K562 (cell line): ENCODE data around the gene VCAN. TPM values are rescaled to one million over a fixed set of nuclear protein-coding genes. Genes with fewer than 3 reads are reported as not detected.

Experiments
- AFF4 ChIP-seq: sonication (generic); formaldehyde crosslinking; IDR thresholded peaks from 2 replicates; pipeline ENCODE4 v1.8.0; 2023; ENCODE audit warnings: mild to moderate bottlenecking, missing genetic modification reagents
- BDP1 ChIP-seq: IDR thresholded peaks from 3 replicates; pipeline ENCODE4 v1.6.1; 2011; ENCODE audit not compliant: insufficient read length, insufficient read depth
- ETV1 ChIP-seq: fragments of 450-650 bp; conservative IDR thresholded peaks from 2 replicates; pipeline ENCODE4 v1.6.1; 2016; ENCODE audit warnings: missing genetic modification characterization, control low read depth, low read depth, missing compliant biosample characterization
- GTF2F1 ChIP-seq: IDR thresholded peaks from 2 replicates; pipeline ENCODE4 v1.6.1; 2011; ENCODE audit warnings: low read depth, low read length, improper control_type of control experiment
- MTA1 ChIP-seq: fragments of 450-650 bp; IDR thresholded peaks from 2 replicates; pipeline ENCODE4 v1.6.1; 2017; ENCODE audit warnings: borderline replicate concordance
- NFIC ChIP-seq: fragments of 450-650 bp; IDR thresholded peaks from 2 replicates; pipeline ENCODE4 v1.6.1; 2017; ENCODE audit warnings: mild to moderate bottlenecking, inconsistent platforms
- TRIM24 ChIP-seq, 2 experiments: fragments of 450-650 bp; IDR thresholded peaks; 2 replicates each; pipeline ENCODE4 v1.6.1; 2016
- polyA plus RNA-seq, 8 experiments: library from polyadenylated mRNA; depleted of rRNA in 4 of 8; stranded (reverse) in 5 of 8; unstranded in 3 of 8; fragments of >200 nt; fragmentation: Nextera tagmentation in 2 of 8; fragmentation: Illumina TruSeq in 1 of 8; extraction: Ambion mirVana in 2 of 8; extraction: Trizol in 1 of 8; gene quantifications; 2 replicates each; pipeline versions ENCODE4 v1.2.1 to v1.2.3, GENCODE V29; 2011 to 2014; ENCODE audit warnings: inconsistent platforms in 1 of 8, missing spikeins in 1 of 8
- total RNA-seq, 7 experiments: library from RNA; depleted of rRNA in 6 of 7; stranded (reverse); fragments of >200 nt in 6 of 7; fragmentation: Illumina TruSeq in 2 of 7; extraction: Trizol in 2 of 7; gene quantifications; 2 replicates each; pipeline versions ENCODE4 v1.2.1 to v1.2.3, GENCODE V29; 2011 to 2021; ENCODE audit warnings: low replicate concordance in 1 of 7
- TF ChIP-seq, protein P1 (sequence below), 2 experiments: fragments of 450-650 bp; IDR thresholded peaks; 2 replicates each; pipeline ENCODE4 v1.6.1; 2016; ENCODE audit warnings: mild to moderate bottlenecking in 2 of 2, borderline replicate concordance in 1 of 2, low read depth in 1 of 2, moderate library complexity in 1 of 2

VCAN gene
- total and polyA plus RNA-seq, 9 of the 15 experiments (the other 6 are each of a cell fraction or from before 2014, with no cell fraction given), result 0.01 to 0.33 (median 0.05) TPM

GRCh38 chr5:83430130-83431010 lies 41.2 kb upstream of the VCAN start (continued):
- no peak for TF ChIP-seq GTF2F1
- no peak for TF ChIP-seq NFIC
- no peak for TF ChIP-seq AFF4 (CRISPR knock-in tag)
- no peak for TF ChIP-seq MTA1
- TF ChIP-seq ETV1 (tag), result peak; percentile 76
- TF ChIP-seq TRIM24 (IDR thresholded peaks at IDR 0.05), result no peak
- TF ChIP-seq, protein P1, sequence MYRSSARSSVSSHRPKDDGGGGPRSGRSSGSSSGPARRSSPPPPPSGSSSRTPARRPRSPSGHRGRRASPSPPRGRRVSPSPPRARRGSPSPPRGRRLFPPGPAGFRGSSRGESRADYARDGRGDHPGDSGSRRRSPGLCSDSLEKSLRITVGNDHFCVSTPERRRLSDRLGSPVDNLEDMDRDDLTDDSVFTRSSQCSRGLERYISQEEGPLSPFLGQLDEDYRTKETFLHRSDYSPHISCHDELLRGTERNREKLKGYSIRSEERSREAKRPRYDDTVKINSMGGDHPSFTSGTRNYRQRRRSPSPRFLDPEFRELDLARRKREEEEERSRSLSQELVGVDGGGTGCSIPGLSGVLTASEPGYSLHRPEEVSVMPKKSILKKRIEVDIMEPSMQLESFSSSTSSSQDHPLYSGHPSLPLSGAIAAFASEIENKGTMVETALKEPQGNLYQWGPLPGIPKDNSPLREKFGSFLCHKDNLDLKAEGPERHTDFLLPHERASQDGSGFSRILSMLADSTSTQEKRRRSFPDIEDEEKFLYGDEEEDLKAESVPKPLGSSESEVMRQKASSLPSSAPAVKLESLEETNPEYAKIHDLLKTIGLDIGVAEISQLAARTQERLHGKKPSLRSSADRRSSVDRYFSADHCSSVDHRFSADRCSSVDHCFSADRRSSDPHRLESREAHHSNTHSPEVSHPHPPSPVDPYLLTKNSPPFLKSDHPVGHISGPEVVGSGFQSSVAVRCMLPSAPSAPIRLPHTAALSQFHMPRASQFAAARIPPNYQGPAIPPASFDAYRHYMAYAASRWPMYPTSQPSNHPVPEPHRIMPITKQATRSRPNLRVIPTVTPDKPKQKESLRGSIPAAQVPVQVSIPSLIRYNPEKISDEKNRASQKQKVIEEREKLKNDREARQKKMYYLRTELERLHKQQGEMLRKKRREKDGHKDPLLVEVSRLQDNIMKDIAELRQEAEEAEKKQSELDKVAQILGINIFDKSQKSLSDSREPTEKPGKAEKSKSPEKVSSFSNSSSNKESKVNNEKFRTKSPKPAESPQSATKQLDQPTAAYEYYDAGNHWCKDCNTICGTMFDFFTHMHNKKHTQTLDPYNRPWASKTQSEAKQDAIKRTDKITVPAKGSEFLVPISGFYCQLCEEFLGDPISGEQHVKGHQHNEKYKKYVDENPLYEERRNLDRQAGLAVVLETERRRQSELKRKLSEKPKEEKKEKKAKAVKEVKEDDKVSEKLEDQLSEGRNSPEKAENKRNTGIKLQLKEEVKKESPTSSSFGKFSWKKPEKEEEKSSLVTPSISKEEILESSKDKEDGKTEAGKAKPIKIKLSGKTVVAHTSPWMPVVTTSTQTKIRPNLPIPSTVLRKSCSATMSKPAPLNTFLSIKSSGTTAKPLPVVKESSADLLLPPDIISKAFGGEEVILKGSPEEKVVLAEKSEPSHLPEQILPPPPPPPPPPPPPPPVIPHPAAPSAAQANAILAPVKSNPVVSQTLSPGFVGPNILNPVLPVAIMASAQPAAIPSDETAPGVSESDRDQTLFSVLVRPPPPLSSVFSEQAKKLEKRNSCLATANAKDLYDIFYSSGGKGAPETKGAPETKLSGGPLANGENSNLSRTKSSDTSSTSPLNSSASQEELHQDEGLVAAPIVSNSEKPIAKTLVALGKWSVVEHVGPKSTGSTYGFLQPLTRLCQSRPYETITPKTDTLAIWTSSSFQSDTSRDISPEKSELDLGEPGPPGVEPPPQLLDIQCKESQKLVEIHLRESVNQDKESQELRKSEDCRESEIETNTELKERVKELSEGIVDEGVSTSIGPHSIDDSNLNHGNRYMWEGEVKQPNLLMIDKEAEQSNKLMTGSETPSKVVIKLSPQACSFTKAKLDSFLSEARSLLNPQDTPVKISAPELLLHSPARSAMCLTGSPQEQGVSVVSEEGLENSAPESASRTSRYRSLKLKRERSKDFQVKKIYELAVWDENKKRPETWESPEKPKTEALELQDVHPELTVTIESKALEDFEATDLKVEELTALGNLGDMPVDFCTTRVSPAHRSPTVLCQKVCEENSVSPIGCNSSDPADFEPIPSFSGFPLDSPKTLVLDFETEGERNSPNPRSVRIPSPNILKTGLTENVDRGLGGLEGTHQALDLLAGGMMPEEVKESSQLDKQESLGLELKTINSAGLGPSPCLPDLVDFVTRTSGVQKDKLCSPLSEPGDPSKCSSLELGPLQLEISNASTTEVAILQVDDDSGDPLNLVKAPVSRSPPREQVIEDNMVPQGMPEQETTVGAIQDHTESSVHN (IDR thresholded peaks at IDR 0.05; ENCODE audit: borderline replicate concordance in 1 of 2, low read depth in 1 of 2), result no peak
- TF ChIP-seq BDP1, result no peak
